HCT116 (cell line): ENCODE measurements around the gene NT5C1B.

Experiments
- EZH2phosphoT487 ChIP-seq: fragments of 200-600 bp; IDR thresholded peaks from 2 replicates; pipeline ENCODE4 v1.6.1; 2018; ENCODE audit warnings: antibody characterized with exemption, borderline replicate concordance
- MAX ChIP-seq: IDR thresholded peaks from 2 replicates; pipeline ENCODE4 v1.6.1; 2012
- POLR2AphosphoS5 ChIP-seq: IDR thresholded peaks from 2 replicates; pipeline ENCODE4 v1.6.1; 2011; ENCODE audit warnings: mild to moderate bottlenecking, low read depth, low read length, moderate library complexity
- ZNF274 ChIP-seq: fragments of 200-500 bp; sonication (Bioruptor generic); IDR thresholded peaks from 2 replicates; pipeline ENCODE4 v1.6.1; 2014; ENCODE audit warnings: mild to moderate bottlenecking, low read depth, low read length, inconsistent platforms
- TF ChIP-seq, protein P1 (sequence below), 3 experiments: fragments of 200-600 bp in 1 of 3; sonication (generic) in 1 of 3; IDR thresholded peaks in 2 of 3; conservative IDR thresholded peaks in 1 of 3; 2 replicates each; pipeline ENCODE4 v1.5.1; 2012 to 2017; ENCODE audit warnings: low read depth in 2 of 3, low read length in 2 of 3, antibody characterized with exemption in 1 of 3, borderline replicate concordance in 1 of 3, control low read depth in 1 of 3, mild to moderate bottlenecking in 1 of 3, mixed read lengths in 1 of 3, mixed run types in 1 of 3, moderate library complexity in 1 of 3; ENCODE audit not compliant: insufficient read depth in 1 of 3
- TF ChIP-seq, protein P2 (sequence below): IDR thresholded peaks from 2 replicates; pipeline ENCODE4 v1.6.1; 2012; ENCODE audit warnings: low read depth

DNA sequence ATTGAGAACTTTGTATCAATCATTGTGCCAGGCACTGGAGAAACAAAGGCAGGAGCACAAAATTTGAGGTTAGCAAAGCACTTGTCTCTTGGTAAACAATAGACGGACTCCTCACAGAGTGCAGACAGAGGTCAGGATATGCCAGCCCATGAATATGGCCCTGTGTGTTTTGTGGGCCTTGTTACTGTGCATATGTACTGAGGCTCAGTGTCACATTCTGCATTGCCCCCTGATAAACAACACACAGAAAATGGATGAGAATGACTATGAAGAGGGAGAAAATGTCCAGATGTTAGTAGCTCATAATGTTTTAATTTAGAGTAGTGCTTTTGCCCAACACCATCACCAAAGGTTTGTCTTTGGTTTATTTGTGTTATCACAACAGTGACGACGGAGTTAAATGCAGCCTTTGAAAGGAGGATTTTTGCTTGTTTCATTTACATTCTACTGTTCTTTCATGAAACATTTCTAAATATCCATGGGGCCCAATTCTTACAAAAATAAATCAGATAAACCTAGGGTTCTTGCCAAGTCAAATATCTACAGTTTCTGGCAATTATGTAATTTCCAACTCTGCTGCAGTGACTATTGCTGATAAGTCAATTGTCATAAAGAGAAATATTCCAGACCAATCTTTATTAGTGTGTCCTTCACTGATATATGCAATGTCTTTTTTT, 14.6 kb upstream of the NT5C1B start:
- TF ChIP-seq ZNF274 (no peak), EZH2phosphoT487 (no peak), POLR2AphosphoS5 (no peak), MAX (no peak)
- TF ChIP-seq, protein P1, sequence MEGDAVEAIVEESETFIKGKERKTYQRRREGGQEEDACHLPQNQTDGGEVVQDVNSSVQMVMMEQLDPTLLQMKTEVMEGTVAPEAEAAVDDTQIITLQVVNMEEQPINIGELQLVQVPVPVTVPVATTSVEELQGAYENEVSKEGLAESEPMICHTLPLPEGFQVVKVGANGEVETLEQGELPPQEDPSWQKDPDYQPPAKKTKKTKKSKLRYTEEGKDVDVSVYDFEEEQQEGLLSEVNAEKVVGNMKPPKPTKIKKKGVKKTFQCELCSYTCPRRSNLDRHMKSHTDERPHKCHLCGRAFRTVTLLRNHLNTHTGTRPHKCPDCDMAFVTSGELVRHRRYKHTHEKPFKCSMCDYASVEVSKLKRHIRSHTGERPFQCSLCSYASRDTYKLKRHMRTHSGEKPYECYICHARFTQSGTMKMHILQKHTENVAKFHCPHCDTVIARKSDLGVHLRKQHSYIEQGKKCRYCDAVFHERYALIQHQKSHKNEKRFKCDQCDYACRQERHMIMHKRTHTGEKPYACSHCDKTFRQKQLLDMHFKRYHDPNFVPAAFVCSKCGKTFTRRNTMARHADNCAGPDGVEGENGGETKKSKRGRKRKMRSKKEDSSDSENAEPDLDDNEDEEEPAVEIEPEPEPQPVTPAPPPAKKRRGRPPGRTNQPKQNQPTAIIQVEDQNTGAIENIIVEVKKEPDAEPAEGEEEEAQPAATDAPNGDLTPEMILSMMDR (IDR thresholded peaks at IDR 0.05 in 2 of 3, conservative IDR thresholded peaks at IDR 0.05 in 1 of 3; ENCODE audit: borderline replicate concordance in 1 of 3, insufficient read depth in 1 of 3, low read depth in 2 of 3, low read length in 2 of 3) = no peak
- TF ChIP-seq, protein P2, sequence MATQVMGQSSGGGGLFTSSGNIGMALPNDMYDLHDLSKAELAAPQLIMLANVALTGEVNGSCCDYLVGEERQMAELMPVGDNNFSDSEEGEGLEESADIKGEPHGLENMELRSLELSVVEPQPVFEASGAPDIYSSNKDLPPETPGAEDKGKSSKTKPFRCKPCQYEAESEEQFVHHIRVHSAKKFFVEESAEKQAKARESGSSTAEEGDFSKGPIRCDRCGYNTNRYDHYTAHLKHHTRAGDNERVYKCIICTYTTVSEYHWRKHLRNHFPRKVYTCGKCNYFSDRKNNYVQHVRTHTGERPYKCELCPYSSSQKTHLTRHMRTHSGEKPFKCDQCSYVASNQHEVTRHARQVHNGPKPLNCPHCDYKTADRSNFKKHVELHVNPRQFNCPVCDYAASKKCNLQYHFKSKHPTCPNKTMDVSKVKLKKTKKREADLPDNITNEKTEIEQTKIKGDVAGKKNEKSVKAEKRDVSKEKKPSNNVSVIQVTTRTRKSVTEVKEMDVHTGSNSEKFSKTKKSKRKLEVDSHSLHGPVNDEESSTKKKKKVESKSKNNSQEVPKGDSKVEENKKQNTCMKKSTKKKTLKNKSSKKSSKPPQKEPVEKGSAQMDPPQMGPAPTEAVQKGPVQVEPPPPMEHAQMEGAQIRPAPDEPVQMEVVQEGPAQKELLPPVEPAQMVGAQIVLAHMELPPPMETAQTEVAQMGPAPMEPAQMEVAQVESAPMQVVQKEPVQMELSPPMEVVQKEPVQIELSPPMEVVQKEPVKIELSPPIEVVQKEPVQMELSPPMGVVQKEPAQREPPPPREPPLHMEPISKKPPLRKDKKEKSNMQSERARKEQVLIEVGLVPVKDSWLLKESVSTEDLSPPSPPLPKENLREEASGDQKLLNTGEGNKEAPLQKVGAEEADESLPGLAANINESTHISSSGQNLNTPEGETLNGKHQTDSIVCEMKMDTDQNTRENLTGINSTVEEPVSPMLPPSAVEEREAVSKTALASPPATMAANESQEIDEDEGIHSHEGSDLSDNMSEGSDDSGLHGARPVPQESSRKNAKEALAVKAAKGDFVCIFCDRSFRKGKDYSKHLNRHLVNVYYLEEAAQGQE = no peak
